GM20000 (cell line): ENCODE measurements around the gene STC2.
A peak's percentile ranks its signal among the peaks of the same experiment; 100 is the strongest.

Source experiments
- DNase-seq: peaks from one replicate; pipeline ENCODE4 v3.0.0; 2012; ENCODE audit warnings: low spot score
- CTCF ChIP-seq: IDR thresholded peaks from 2 replicates; pipeline ENCODE4 v1.5.1; 2012; ENCODE audit warnings: mild to moderate bottlenecking, control low read depth; ENCODE audit errors: extremely low read depth, missing control alignments

The STC2 gene

GRCh38 chr5:173327084-173327947, 898 bp downstream of the STC2 start:
- TF ChIP-seq CTCF, result no peak
- DNase-seq, result peak; percentile 55

GRCh38 chr5:173326501-173326960, 1.7 kb downstream of the STC2 start:
- TF ChIP-seq CTCF, result no peak
- DNase-seq, result no peak

- no peak for TF ChIP-seq CTCF
- DNase-seq, result no peak
These were observed 3.0 kb downstream of the STC2 start for GRCh38 chr5:173325091-173325698.

GRCh38 chr5:173324115-173325001, 3.9 kb downstream of the STC2 start:
- DNase-seq, result peak; percentile 58
- no peak for TF ChIP-seq CTCF

GRCh38 chr5:173323799-173324114, 4.5 kb downstream of the STC2 start:
- TF ChIP-seq CTCF, result no peak
- DNase-seq, result no peak

- DNase-seq, result no peak
- no peak for TF ChIP-seq CTCF
These were observed 5.0 kb downstream of the STC2 start for GRCh38 chr5:173323106-173323798.
